Measurements from ENCODE around the gene USP49. TPM values are rescaled to one million over a fixed set of nuclear protein-coding genes. Genes with fewer than 3 reads are reported as not detected.

The USP49 gene
- total and polyA plus RNA-seq, 2 experiments from 2014 or later = 0.97 to 1.2 TPM

- Histone ChIP-seq H3K79me2 (ENCODE audit: insufficient read depth) (peaks cover 22% of the 10 kb centered on the region), H3K27ac (no peak overlapping the region), H4K20me1 (ENCODE audit: insufficient read depth) (no peaks in the 10 kb centered on the region), H3K27me3 (replicated peaks; ENCODE audit: insufficient read depth) (no peaks in the 10 kb centered on the region), H3K4me1 (ENCODE audit: insufficient read depth) (peaks cover 8% of the 10 kb centered on the region; the same call in 1 of the 2 replicates), H3K4me2 (ENCODE audit: unreplicated experiment) (no peak overlapping the region), H3K4me3 (no peak overlapping the region), H3K36me3 (ENCODE audit: low read depth) (peaks cover 4% of the 10 kb centered on the region), H3F3A (ENCODE audit: insufficient read depth) (peaks cover 2% of the 10 kb centered on the region; the same call in 1 of the 2 replicates), H3K9me3 (ENCODE audit: low read depth) (no peaks in the 10 kb centered on the region), H3K9ac (no peak overlapping the region), H2AFZ (no peak overlapping the region), H3K9me2 (ENCODE audit: insufficient read depth) (no peaks in the 10 kb centered on the region)
- in situ Hi-C loops (cut with MboI) = no loop called here
- TF ChIP-seq EZH2phosphoT487 (IDR thresholded peaks at IDR 0.05; ENCODE audit: insufficient read depth, low read depth) (no peak), EZH2 (IDR thresholded peaks at IDR 0.05; ENCODE audit: insufficient read depth, poor library complexity, severe bottlenecking) (no peak)
- no peak for DNase-seq
- WGBS, 2 experiments (ENCODE audit: low coverage in 1 of 2, low lambda C conversion rate in 2 of 2, missing lambda C conversion rate in 2 of 2) = 72 to 82% methylated on average over 5 of the region's 5 CpGs
Measured at GRCh38 chr6:41784581-41785171, 110.5 kb downstream of the USP49 start.

- Histone ChIP-seq H3K4me2 (ENCODE audit: unreplicated experiment) (no peak overlapping the region), H4K20me1 (ENCODE audit: insufficient read depth) (no peaks in the 10 kb centered on the region), H3K9me3 (ENCODE audit: low read depth) (no peaks in the 10 kb centered on the region), H3K27ac (no peak overlapping the region), H3K9ac (no peak overlapping the region), H2AFZ (no peak overlapping the region), H3K4me1 (ENCODE audit: insufficient read depth) (0 out of 2 replicates have a peak, but pooled peaks cover 8% of the 10 kb centered on the region), H3K36me3 (ENCODE audit: low read depth) (no peaks in the 10 kb centered on the region), H3K4me3 (no peak overlapping the region), H3F3A (ENCODE audit: insufficient read depth) (no peaks in the 10 kb centered on the region), H3K27me3 (replicated peaks; ENCODE audit: insufficient read depth) (no peaks in the 10 kb centered on the region), H3K79me2 (ENCODE audit: insufficient read depth) (peaks cover 15% of the 10 kb centered on the region), H3K9me2 (ENCODE audit: insufficient read depth) (no peaks in the 10 kb centered on the region)
- TF ChIP-seq EZH2phosphoT487 (IDR thresholded peaks at IDR 0.05; ENCODE audit: insufficient read depth, low read depth) (no peak), EZH2 (IDR thresholded peaks at IDR 0.05; ENCODE audit: insufficient read depth, poor library complexity, severe bottlenecking) (no peak)
- no peak for DNase-seq
- in situ Hi-C loops (cut with MboI) = no loop called here
- WGBS, 2 experiments (ENCODE audit: low coverage in 1 of 2, low lambda C conversion rate in 2 of 2, missing lambda C conversion rate in 2 of 2) = 64 to 66% methylated on average over 6 of the region's 6 CpGs
Measured at GRCh38 chr6:41783106-41783780, 111.9 kb downstream of the USP49 start.

GRCh38 chr6:41781366-41781730 lies 113.8 kb downstream of the USP49 start:
- H3K4me3 ChIP-seq = peak overlapping the region; percentile 88; the same call in 1 of the 2 replicates
- in situ Hi-C loops (cut with MboI) = no loop called here
- DNase-seq = no peak
- H3K27me3 ChIP-seq (replicated peaks; ENCODE audit: insufficient read depth) = no peaks in the 10 kb centered on the region
- H2AFZ ChIP-seq = peak overlapping the region; percentile 98
- H3K9me2 ChIP-seq (ENCODE audit: insufficient read depth) = no peaks in the 10 kb centered on the region
- TF ChIP-seq EZH2 (IDR thresholded peaks at IDR 0.05; ENCODE audit: insufficient read depth, poor library complexity, severe bottlenecking) = no peak
- no peak for TF ChIP-seq EZH2phosphoT487 (IDR thresholded peaks at IDR 0.05; ENCODE audit: insufficient read depth, low read depth)
- no peaks in the 10 kb centered on the region for H4K20me1 ChIP-seq (ENCODE audit: insufficient read depth)
- H3K36me3 ChIP-seq (ENCODE audit: low read depth) = no peaks in the 10 kb centered on the region
- no peak overlapping the region for H3K9ac ChIP-seq
- 0 out of 2 replicates have a peak, but pooled peaks cover 8% of the 10 kb centered on the region for H3K4me1 ChIP-seq (ENCODE audit: insufficient read depth)
- H3K27ac ChIP-seq = no peak overlapping the region
- H3F3A ChIP-seq (ENCODE audit: insufficient read depth) = no peaks in the 10 kb centered on the region
- peak overlapping the region; percentile 100 for H3K4me2 ChIP-seq (ENCODE audit: unreplicated experiment)
- no peaks in the 10 kb centered on the region for H3K9me3 ChIP-seq (ENCODE audit: low read depth)
- 20 to 25% methylated on average over 3 of the region's 3 CpGs for WGBS, 2 experiments (ENCODE audit: low coverage in 1 of 2, low lambda C conversion rate in 2 of 2, missing lambda C conversion rate in 2 of 2)
- H3K79me2 ChIP-seq (ENCODE audit: insufficient read depth) = peaks cover 7% of the 10 kb centered on the region; the same call in 1 of the 2 replicates

GRCh38 chr6:41780551-41781365 lies 114.4 kb downstream of the USP49 start, which contains the start of gene PRICKLE4:
Gene PRICKLE4 (plus strand): TSS chr6:41780782. CDS start chr6:41783474, 2,692 bp downstream.
- no peaks in the 10 kb centered on the region for H3K9me3 ChIP-seq (ENCODE audit: low read depth)
- in situ Hi-C loops (cut with MboI) = no loop called here
- no peak within 1 kb of the TSS for H3K27ac ChIP-seq
- no peaks in the 10 kb centered on the region for H3K9me2 ChIP-seq (ENCODE audit: insufficient read depth)
- peak within 1 kb of the TSS; percentile 100 for H3K4me2 ChIP-seq (ENCODE audit: unreplicated experiment)
- no peaks in the 10 kb centered on the region for H4K20me1 ChIP-seq (ENCODE audit: insufficient read depth)
- no peaks in the 10 kb centered on the region for H3K27me3 ChIP-seq (replicated peaks; ENCODE audit: insufficient read depth)
- peaks cover 7% of the 10 kb centered on the region; the same call in 1 of the 2 replicates for H3K79me2 ChIP-seq (ENCODE audit: insufficient read depth)
- 0 out of 2 replicates have a peak, but pooled peaks cover 8% of the 10 kb centered on the region for H3K4me1 ChIP-seq (ENCODE audit: insufficient read depth)
- H3K4me3 ChIP-seq = peak within 1 kb of the TSS; percentile 88
- DNase-seq = peak; percentile 47
- peak within 1 kb of the TSS; percentile 84 for H3K9ac ChIP-seq
- WGBS, 2 experiments (ENCODE audit: low coverage in 1 of 2, low lambda C conversion rate in 2 of 2, missing lambda C conversion rate in 2 of 2) = 1% methylated on average over 14 to 33 of the region's 36 CpGs
- TF ChIP-seq EZH2phosphoT487 (IDR thresholded peaks at IDR 0.05; ENCODE audit: insufficient read depth, low read depth) (no peak), EZH2 (IDR thresholded peaks at IDR 0.05; ENCODE audit: insufficient read depth, poor library complexity, severe bottlenecking) (no peak)
- H3K36me3 ChIP-seq (ENCODE audit: low read depth) = no peaks in the 10 kb centered on the region
- peak within 1 kb of the TSS; percentile 98 for H2AFZ ChIP-seq
- H3F3A ChIP-seq (ENCODE audit: insufficient read depth) = no peaks in the 10 kb centered on the region

Measured in GM23248 (cell line).